AG10803 (cell line): Measurements from ENCODE around the gene FGF8.
A peak's percentile ranks its signal among the peaks of the same experiment; 100 is the strongest.

Experiments used
- DNase-seq: peaks from one replicate; pipeline ENCODE4 v3.0.0; 2010; ENCODE audit warnings: low read depth
- H3K4me3 ChIP-seq: 2 replicates; pipeline ENCODE4 v1.5.1; 2011; ENCODE audit warnings: mild to moderate bottlenecking, low read length, control low read depth
- TF ChIP-seq, protein P1 (sequence below): conservative IDR thresholded peaks from 2 replicates; pipeline ENCODE4 v1.5.1; 2011; ENCODE audit warnings: mild to moderate bottlenecking, low read length, control low read depth, inconsistent platforms

Gene FGF8

DNA sequence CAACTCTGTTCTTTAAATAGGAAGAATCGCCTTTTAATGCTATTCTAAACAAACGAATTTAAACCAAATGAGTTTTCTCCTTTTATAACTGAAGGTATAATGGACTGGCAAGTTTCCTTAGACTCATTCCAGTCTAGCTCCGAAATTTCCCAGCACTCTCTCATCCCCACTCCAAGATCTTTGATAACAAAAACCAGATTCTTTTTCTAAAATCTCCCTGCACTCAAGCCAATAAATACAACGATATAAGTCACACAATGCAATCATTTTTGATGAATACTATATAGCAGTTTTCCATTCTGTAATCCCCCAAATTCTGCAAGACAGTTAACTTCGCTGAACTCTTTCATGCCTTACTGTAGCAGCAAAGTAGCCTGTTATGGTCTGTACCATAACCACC lies 40.5 kb upstream of the FGF8 start:
- TF ChIP-seq, protein P1, sequence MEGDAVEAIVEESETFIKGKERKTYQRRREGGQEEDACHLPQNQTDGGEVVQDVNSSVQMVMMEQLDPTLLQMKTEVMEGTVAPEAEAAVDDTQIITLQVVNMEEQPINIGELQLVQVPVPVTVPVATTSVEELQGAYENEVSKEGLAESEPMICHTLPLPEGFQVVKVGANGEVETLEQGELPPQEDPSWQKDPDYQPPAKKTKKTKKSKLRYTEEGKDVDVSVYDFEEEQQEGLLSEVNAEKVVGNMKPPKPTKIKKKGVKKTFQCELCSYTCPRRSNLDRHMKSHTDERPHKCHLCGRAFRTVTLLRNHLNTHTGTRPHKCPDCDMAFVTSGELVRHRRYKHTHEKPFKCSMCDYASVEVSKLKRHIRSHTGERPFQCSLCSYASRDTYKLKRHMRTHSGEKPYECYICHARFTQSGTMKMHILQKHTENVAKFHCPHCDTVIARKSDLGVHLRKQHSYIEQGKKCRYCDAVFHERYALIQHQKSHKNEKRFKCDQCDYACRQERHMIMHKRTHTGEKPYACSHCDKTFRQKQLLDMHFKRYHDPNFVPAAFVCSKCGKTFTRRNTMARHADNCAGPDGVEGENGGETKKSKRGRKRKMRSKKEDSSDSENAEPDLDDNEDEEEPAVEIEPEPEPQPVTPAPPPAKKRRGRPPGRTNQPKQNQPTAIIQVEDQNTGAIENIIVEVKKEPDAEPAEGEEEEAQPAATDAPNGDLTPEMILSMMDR = no peak
- no peak for DNase-seq
- peak overlapping the region; percentile 100 for H3K4me3 ChIP-seq

DNA sequence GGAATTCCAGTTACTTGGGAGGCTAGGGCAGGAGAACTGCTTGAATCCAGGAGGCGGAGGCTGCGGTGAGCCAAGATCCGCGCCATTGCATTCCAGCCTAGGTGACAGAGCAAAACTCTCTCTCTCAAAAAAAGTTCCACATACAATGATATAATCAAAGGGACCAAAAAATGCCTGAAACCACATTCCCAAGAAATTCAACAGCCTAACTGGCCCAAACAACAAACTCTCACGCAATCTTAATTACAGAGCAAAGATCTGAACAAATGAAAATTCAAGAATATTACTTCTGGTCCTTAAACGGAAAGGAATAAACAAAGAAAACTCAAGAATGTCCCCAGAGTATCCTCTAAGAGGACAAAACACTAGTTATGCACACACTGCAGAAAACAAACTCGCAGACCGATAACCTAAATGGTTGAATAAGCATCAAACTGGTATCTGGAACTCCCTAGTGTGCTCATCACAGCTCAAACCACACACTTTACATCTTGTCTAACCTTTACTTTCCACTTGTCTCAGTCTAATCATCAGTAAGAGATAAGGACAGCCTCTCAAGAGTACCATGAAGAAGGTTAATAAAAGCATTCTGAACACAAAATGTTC lies 38.7 kb upstream of the FGF8 start:
- peak; percentile 55 for DNase-seq
- H3K4me3 ChIP-seq = peak overlapping the region; percentile 100
- TF ChIP-seq, protein P1 = no peak

DNA sequence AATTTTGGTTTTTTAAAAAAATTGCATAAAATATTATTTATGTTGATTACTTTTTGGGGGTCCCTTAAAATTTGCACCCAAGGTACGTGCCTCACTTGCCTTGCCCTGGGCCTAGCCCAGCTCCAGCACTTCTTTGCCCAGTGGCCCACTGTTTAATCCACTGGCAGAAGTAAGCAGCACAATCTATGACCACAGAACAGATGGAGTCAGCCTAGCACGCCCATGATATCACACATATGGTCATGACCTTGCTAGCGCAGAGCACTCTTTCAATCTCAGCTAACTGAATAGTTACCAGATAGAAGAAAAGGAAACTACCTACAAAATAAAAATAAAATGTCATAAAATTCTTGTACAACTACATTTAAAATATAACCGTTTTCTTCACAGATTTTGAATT lies 36.7 kb upstream of the FGF8 start:
- TF ChIP-seq, protein P1 = no peak
- DNase-seq = peak; percentile 17
- H3K4me3 ChIP-seq = no peak overlapping the region

DNA sequence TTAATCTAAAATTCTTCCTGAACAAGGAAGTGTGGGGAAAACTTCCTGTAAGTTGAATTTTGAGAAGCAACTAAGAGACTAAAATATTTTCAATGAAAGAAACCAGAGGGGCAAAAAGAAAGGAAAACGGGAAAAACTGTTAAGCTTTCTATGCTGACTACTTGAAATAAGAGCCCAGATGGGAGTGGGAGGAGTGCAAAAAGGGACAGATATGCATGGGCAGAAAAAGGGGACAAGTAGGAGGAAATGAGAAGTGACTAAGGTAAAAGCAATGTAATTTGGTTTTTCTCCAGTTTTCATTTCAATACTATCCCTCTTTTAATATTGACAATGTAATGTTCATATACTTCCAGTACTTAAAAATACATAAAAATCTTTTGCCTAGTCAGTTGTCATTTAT lies 31.2 kb upstream of the FGF8 start:
- H3K4me3 ChIP-seq = no peak overlapping the region
- no peak for DNase-seq
- TF ChIP-seq, protein P1 = no peak

DNA sequence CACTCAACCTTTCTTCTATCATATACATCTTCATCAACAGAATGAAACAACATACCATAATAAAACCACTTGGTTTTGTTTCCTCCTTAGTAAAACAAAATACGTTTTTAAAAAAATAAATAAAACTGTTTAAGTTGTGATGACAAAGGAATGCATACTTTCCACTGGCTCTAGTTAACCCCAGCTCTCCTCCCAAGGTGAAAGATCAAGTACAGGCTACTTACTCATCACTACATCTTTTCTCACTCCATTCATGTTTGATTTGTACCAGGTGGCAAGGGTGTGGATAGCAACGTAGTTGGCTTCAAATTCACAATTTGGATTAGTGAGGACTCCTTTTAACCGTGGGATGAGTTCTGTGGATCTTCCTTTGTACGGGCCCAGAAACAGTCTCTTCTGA lies 27.6 kb upstream of the FGF8 start:
- TF ChIP-seq, protein P1 = no peak
- H3K4me3 ChIP-seq = no peak overlapping the region
- no peak for DNase-seq

DNA sequence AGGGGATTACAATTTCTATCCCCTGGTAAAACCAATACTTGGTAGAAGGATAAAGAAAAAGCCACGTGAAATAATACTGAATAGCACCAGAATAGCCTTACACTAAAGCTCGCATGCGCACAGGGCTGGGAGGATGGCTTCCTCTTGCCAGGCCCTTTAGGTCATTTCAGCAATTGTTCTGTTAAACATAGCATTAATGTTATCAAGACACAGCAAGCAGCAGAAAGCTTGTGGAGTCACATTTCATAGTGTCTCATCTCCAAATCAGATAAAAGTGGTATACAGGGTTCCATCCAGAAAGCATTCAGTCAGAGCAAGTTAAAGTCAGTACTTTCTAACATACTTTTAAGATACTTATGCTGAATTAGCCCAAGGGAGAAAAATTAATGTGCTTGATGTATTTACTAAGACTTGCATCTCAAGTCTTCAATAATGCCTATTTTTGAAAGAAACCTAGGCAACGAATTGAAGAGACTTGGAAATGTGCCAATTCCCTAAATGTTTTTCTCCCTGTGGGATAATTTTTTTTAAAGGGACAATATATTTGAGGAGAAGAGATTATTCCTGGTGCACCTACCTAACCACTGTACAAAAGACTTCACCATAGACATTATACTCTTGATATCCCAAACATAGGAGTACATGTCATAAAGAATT lies 21.6 kb upstream of the FGF8 start:
- DNase-seq = no peak
- TF ChIP-seq, protein P1 = no peak
- H3K4me3 ChIP-seq = no peak overlapping the region

DNA sequence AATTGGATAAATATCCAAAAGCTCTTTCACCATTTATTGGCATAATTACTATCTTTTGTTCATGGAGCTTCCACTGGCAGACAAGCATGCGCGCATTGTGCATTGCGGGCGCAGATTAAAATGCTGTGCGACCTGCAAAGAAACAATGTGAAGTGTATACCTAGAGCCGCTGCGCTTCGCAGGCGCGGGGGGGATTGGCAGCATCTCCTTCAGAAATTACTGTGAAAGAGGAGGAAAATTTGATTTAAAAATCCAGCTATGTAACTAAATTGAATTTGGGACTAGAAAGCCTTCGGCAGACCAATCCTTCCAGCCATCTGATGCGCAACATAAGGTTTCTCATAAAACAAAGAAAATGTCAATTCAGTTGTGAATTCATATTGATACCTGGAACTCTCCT lies 17.6 kb upstream of the FGF8 start:
- TF ChIP-seq, protein P1 = no peak
- DNase-seq = no peak
- no peak overlapping the region for H3K4me3 ChIP-seq
